OCI-LY7 (cell line): Measurements from ENCODE around the gene CNTN5. TPM values are rescaled to one million over a fixed set of nuclear protein-coding genes. Genes with fewer than 3 reads are reported as not detected.

Experiments
- BruUV-seq: library from RNA; stranded (reverse); fragments of 400-500 nt; replicated peaks from 2 replicates; lab custom pipeline; 2021; lab: Mats Ljungman, UMichigan
- CTCF ChIA-PET: fragments of 300-600 bp; sonication (Branson Sonifier 250); formaldehyde crosslinking; loops from one replicate; lab custom pipeline; 2022; ENCODE audit warnings: antibody characterized with exemption; ENCODE audit not compliant: unreplicated experiment; lab: Charles Lee
- POLR2A ChIA-PET: fragments of 300-600 bp; sonication (Branson Sonifier 250); formaldehyde crosslinking; loops from one replicate; lab custom pipeline; 2022; ENCODE audit warnings: antibody characterized with exemption; lab: Charles Lee
- DNase-seq: peaks from one replicate; pipeline ENCODE4 v3.0.0-alpha.2; 2015; ENCODE audit warnings: low spot score
- H2AFZ ChIP-seq: fragments of 200-600 bp; sonication (generic), shearing (Covaris generic); 2 replicates; pipeline ENCODE4 v1.6.1; 2014; ENCODE audit warnings: mild to moderate bottlenecking, antibody characterized with exemption, low read length, moderate library complexity
- H3K27ac ChIP-seq: fragments of 200-600 bp; sonication (generic); 2 replicates; pipeline ENCODE4 v1.5.1; 2014; ENCODE audit warnings: mixed run types, low read depth, mild to moderate bottlenecking, moderate library complexity, low read length, inconsistent platforms; ENCODE audit not compliant: poor library complexity, severe bottlenecking
- H3K36me3 ChIP-seq: fragments of 200-600 bp; sonication (generic); 2 replicates; pipeline ENCODE4 v1.6.1; 2014; ENCODE audit warnings: mild to moderate bottlenecking, antibody characterized with exemption, low read length, moderate library complexity, mixed read lengths; ENCODE audit not compliant: insufficient read depth
- H3K4me1 ChIP-seq: fragments of 200-600 bp; sonication (generic); 2 replicates; pipeline ENCODE4 v1.5.1; 2014; ENCODE audit warnings: mild to moderate bottlenecking, low read length; ENCODE audit not compliant: insufficient read depth, poor library complexity, severe bottlenecking
- H3K4me2 ChIP-seq: fragments of 200-600 bp; sonication (generic); 2 replicates; pipeline ENCODE4 v1.6.1; 2014; ENCODE audit warnings: mild to moderate bottlenecking, low read length
- H3K4me3 ChIP-seq: fragments of 200-600 bp; sonication (generic); 2 replicates; pipeline ENCODE4 v1.5.1; 2014; ENCODE audit warnings: mild to moderate bottlenecking, low read depth, low read length; ENCODE audit not compliant: poor library complexity, severe bottlenecking
- H3K79me2 ChIP-seq: fragments of 200-600 bp; sonication (generic); 2 replicates; pipeline ENCODE4 v1.6.1; 2016; ENCODE audit warnings: low read depth, mild to moderate bottlenecking, low read length, moderate library complexity, mixed read lengths; ENCODE audit not compliant: insufficient read depth
- H3K9me2 ChIP-seq: fragments of 200-600 bp; sonication (generic); 2 replicates; pipeline ENCODE4 v1.6.1; 2016; ENCODE audit warnings: mild to moderate bottlenecking, low read length, mixed read lengths; ENCODE audit not compliant: insufficient read depth
- H3K9me3 ChIP-seq: fragments of 200-600 bp; sonication (generic); 2 replicates; pipeline ENCODE4 v1.6.1; 2014; ENCODE audit warnings: mild to moderate bottlenecking, mixed run types, low read length, mixed read lengths
- H4K20me1 ChIP-seq: fragments of 200-600 bp; sonication (generic); 2 replicates; pipeline ENCODE4 v1.6.1; 2014; ENCODE audit warnings: mild to moderate bottlenecking, antibody characterized with exemption, low read length, moderate library complexity, mixed read lengths; ENCODE audit not compliant: insufficient read depth
- CTCF ChIP-seq: fragments of 200-600 bp; sonication (generic); conservative IDR thresholded peaks from 2 replicates; pipeline ENCODE4 v1.5.1; 2014; ENCODE audit warnings: mild to moderate bottlenecking, antibody characterized with exemption, low read length, moderate library complexity, mixed read lengths
- EZH2phosphoT487 ChIP-seq: fragments of 200-600 bp; sonication (generic); IDR thresholded peaks from 2 replicates; pipeline ENCODE4 v1.6.1; 2018; ENCODE audit warnings: low read depth, borderline replicate concordance, mild to moderate bottlenecking, mixed run types, antibody characterized with exemption, low read length, moderate library complexity, mixed read lengths
- intact Hi-C: fragments of 100-400 bp; cut with micrococcal nuclease; formaldehyde crosslinking; loops from one replicate; pipeline ENCODE4 v1.10.0; 2022; ENCODE audit not compliant: unreplicated experiment
- total RNA-seq, 2 experiments: library from RNA; depleted of rRNA in 1 of 2; stranded (reverse); fragments of >200 nt in 1 of 2; shearing (Covaris generic) in 1 of 2; gene quantifications; 2 replicates each; pipeline ENCODE4 v1.2.3, GENCODE V29; 2014 to 2022

The CNTN5 gene
- total RNA-seq, 2 experiments from 2014 or later, result not detected

DNA sequence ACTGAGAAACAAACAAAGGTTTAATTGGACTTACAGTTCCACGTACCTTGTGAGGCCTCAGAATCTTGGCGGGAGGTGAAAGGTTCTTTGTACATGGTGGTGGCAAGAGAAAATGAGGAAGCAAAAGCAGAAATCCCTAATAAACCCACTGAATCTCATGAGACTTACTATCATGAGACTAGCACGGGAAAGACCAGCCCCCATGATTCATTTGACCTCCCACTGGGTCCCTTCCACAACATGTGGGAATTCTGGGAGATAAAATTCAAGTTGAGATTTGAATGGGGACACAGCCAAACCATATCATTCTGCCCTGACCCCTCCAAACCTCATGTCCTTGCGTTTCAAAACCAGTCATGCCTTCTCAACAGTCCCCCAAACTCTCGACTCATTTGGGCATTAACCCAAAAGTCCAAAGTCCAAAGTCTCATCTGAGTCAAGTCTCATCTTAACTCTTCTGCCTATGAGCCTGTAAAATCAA, 617.4 kb downstream of the CNTN5 start:
- Histone ChIP-seq H4K20me1 (no peaks in the 10 kb centered on the region), H3K79me2 (no peaks in the 10 kb centered on the region), H3K4me1 (no peaks in the 10 kb centered on the region), H3K9me2 (no peaks in the 10 kb centered on the region), H3K27ac (no peak overlapping the region), H3K9me3 (no peaks in the 10 kb centered on the region), H3K4me3 (no peak overlapping the region), H3K4me2 (no peak overlapping the region), H2AFZ (no peak overlapping the region), H3K36me3 (no peaks in the 10 kb centered on the region)
- no peak for DNase-seq
- intact Hi-C loops, result no loop called here
- ChIA-PET POLR2A (no interaction called here), CTCF (no interaction called here)
- no peak for TF ChIP-seq CTCF
- no peak for TF ChIP-seq EZH2phosphoT487
- BruUV-seq, result no TSS peak

GRCh38 chr11:99640671-99641070, 619.9 kb downstream of the CNTN5 start:
- no peak for DNase-seq
- Histone ChIP-seq H3K9me2 (no peaks in the 10 kb centered on the region), H3K4me1 (no peaks in the 10 kb centered on the region), H4K20me1 (no peaks in the 10 kb centered on the region), H3K4me2 (no peak overlapping the region), H3K36me3 (no peaks in the 10 kb centered on the region), H3K79me2 (no peaks in the 10 kb centered on the region), H3K4me3 (no peak overlapping the region), H2AFZ (no peak overlapping the region), H3K27ac (no peak overlapping the region), H3K9me3 (no peaks in the 10 kb centered on the region)
- TF ChIP-seq CTCF (no peak), EZH2phosphoT487 (no peak)
- ChIA-PET CTCF (no interaction called here), POLR2A (no interaction called here)
- BruUV-seq, result no TSS peak
- intact Hi-C loops, result no loop called here

- POLR2A ChIA-PET, result interaction anchor here (0.7 kb wide), 1 partner anchor 27 kb away, joined by 3 read pairs; no protein-coding TSS in a partner anchor
- TF ChIP-seq CTCF (no peak), EZH2phosphoT487 (no peak)
These were observed 625.2 kb downstream of the CNTN5 start for GRCh38 chr11:99645934-99646333.

More at GRCh38 chr11:99645934-99646333, 625.2 kb downstream of the CNTN5 start:
- CTCF ChIA-PET, result no interaction called here
- Histone ChIP-seq H2AFZ (no peak overlapping the region), H4K20me1 (no peaks in the 10 kb centered on the region), H3K4me3 (no peak overlapping the region), H3K36me3 (no peaks in the 10 kb centered on the region), H3K9me2 (no peaks in the 10 kb centered on the region), H3K4me1 (no peaks in the 10 kb centered on the region), H3K79me2 (no peaks in the 10 kb centered on the region), H3K4me2 (no peak overlapping the region), H3K9me3 (no peaks in the 10 kb centered on the region; the same call in 1 of the 2 replicates), H3K27ac (no peak overlapping the region)
- intact Hi-C loops, result no loop called here
- BruUV-seq, result no TSS peak
- DNase-seq, result no peak
